ENCODE results near the gene RARS2. TPM values are rescaled to one million over a fixed set of nuclear protein-coding genes. Genes with fewer than 3 reads are reported as not detected.
"Not testable (repeated sequence)": the region's sequence is repeated elsewhere in the genome, so short reads cannot be mapped to it uniquely, and the experiment has no call there.

The RARS2 gene
- total RNA-seq, 4 donors from 2014 or later, result 11.4 to 21.1 (median 13.4) TPM

GRCh38 chr6:87498048-87498447, 91.7 kb downstream of the RARS2 start:
- Histone ChIP-seq H3K9me3 (no peaks in the 10 kb centered on the region), H3K27ac (no peak overlapping the region), H3K4me1 (no peaks in the 10 kb centered on the region), H3K4me3 (no peak overlapping the region), H3K27me3 (no peaks in the 10 kb centered on the region), H3K36me3 (peaks cover 0 to 22% of the 10 kb centered on the region in 2 donors)
- ATAC-seq (no peak), DNase-seq (no peak)
- intact Hi-C loops (cut with DNase I; ENCODE audit: low total_unique reads), result no loop called here
- in situ Hi-C loops (cut with MboI; ENCODE audit: low sequenced_read_pairs in 4 of 4), result no loop called here
- TF ChIP-seq CTCF (IDR thresholded peaks at IDR 0.05 in 4 of 5, conservative IDR thresholded peaks at IDR 0.05 in 1 of 5) (no peak), POLR2A (IDR thresholded peaks at IDR 0.05) (no peak)

- no peaks in the 10 kb centered on the region for H3K36me3 ChIP-seq
- no peak overlapping the region for H3K27ac ChIP-seq
- TF ChIP-seq CTCF (IDR thresholded peaks at IDR 0.05 in 4 of 5, conservative IDR thresholded peaks at IDR 0.05 in 1 of 5), result no peak
- TF ChIP-seq POLR2A (IDR thresholded peaks at IDR 0.05), result no peak
- ATAC-seq (no peak), DNase-seq (no peak)
- H3K27me3 ChIP-seq, result no peaks in the 10 kb centered on the region
- no peaks in the 10 kb centered on the region for H3K4me1 ChIP-seq
- H3K4me3 ChIP-seq, result no peak overlapping the region
- H3K9me3 ChIP-seq, result no peaks in the 10 kb centered on the region
- in situ Hi-C loops (cut with MboI; ENCODE audit: low sequenced_read_pairs in 4 of 4), result no loop called here
- intact Hi-C loops (cut with DNase I; ENCODE audit: low total_unique reads), result no loop called here
Observed at GRCh38 chr6:87494761-87495422, 94.9 kb downstream of the RARS2 start.

GRCh38 chr6:87489326-87489725, 100.5 kb downstream of the RARS2 start:
- H3K36me3 ChIP-seq; intact Hi-C loops (cut with DNase I; ENCODE audit: low total_unique reads); DNase-seq; H3K4me3 ChIP-seq; H3K4me1 ChIP-seq; ATAC-seq; H3K27me3 ChIP-seq; H3K9me3 ChIP-seq; H3K27ac ChIP-seq; in situ Hi-C loops (cut with MboI; ENCODE audit: low sequenced_read_pairs in 4 of 4): not testable (repeated sequence)

DNA sequence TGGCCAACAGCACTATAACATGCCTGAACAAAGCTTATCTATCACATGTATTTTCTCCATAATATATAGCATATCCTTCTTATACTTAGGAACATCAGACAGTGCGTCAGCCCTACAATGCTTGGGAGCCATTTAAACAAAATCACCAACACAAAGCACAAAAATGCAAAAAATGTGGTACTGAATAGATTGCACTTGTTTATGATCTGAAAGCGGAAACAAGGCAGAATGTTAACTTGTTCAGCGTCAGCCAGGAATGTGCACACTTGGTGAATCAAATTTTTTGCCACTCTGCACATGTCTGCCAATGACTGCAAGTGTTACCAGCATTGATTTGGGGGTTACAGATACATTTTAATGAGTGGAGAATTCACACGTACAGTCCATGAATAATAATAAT, 102.2 kb downstream of the RARS2 start:
- intact Hi-C loops (cut with DNase I; ENCODE audit: low total_unique reads) (no loop called here), in situ Hi-C loops (cut with MboI; ENCODE audit: low sequenced_read_pairs in 4 of 4) (no loop called here)
- H3K27ac ChIP-seq, result no peak overlapping the region

GRCh38 chr6:87484491-87484890, 105.3 kb downstream of the RARS2 start:
- H3K9me3 ChIP-seq, result no peaks in the 10 kb centered on the region
- ATAC-seq (no peak), DNase-seq (no peak)
- intact Hi-C loops (cut with DNase I; ENCODE audit: low total_unique reads), result no loop called here
- H3K27ac ChIP-seq, result no peak overlapping the region
- no peaks in the 10 kb centered on the region for H3K36me3 ChIP-seq
- H3K27me3 ChIP-seq, result no peaks in the 10 kb centered on the region
- H3K4me1 ChIP-seq, result no peaks in the 10 kb centered on the region
- in situ Hi-C loops (cut with MboI; ENCODE audit: low sequenced_read_pairs in 4 of 4), result no loop called here
- no peak overlapping the region for H3K4me3 ChIP-seq
- no peak for TF ChIP-seq POLR2A (IDR thresholded peaks at IDR 0.05)
- TF ChIP-seq CTCF (IDR thresholded peaks at IDR 0.05 in 4 of 5, conservative IDR thresholded peaks at IDR 0.05 in 1 of 5), result no peak

More for the DNA sequence above, 102.2 kb downstream of the RARS2 start:
- Histone ChIP-seq H3K4me3 (no peak overlapping the region), H3K36me3 (no peaks in the 10 kb centered on the region), H3K9me3 (no peaks in the 10 kb centered on the region), H3K27me3 (no peaks in the 10 kb centered on the region), H3K4me1 (no peaks in the 10 kb centered on the region)
- ATAC-seq (no peak), DNase-seq (no peak)
- no peak for TF ChIP-seq POLR2A (IDR thresholded peaks at IDR 0.05)
- no peak for TF ChIP-seq CTCF (IDR thresholded peaks at IDR 0.05 in 4 of 5, conservative IDR thresholded peaks at IDR 0.05 in 1 of 5)

Measured in gastrocnemius medialis (tissue), 4 donors.